Left ventricle myocardium inferior (tissue), 1 donor: ENCODE results near the gene TSKU. TPM values are rescaled to one million over a fixed set of nuclear protein-coding genes. Genes with fewer than 3 reads are reported as not detected.

ENCODE experiments used
- DNase-seq: peaks from one replicate; pipeline ENCODE4 v3.0.0-alpha.2; 2020
- H3K27ac ChIP-seq: fragments of 200-600 bp; replicated peaks from 2 replicates; pipeline ENCODE4 v1.8.0; 2021
- H3K27me3 ChIP-seq: fragments of 200-600 bp; 2 replicates; pipeline ENCODE4 v1.8.0; 2021; ENCODE audit warnings: low read depth
- H3K36me3 ChIP-seq: fragments of 200-600 bp; 2 replicates; pipeline ENCODE4 v1.8.0; 2021
- H3K4me1 ChIP-seq: fragments of 200-600 bp; 2 replicates; pipeline ENCODE4 v1.8.0; 2021
- H3K4me3 ChIP-seq: fragments of 200-600 bp; 2 replicates; pipeline ENCODE4 v1.8.0; 2021; ENCODE audit warnings: mild to moderate bottlenecking, moderate library complexity
- H3K9me3 ChIP-seq: fragments of 200-600 bp; replicated peaks from 2 replicates; pipeline ENCODE4 v1.8.0; 2021
- intact Hi-C: fragments of 100-400 bp; cut with micrococcal nuclease; formaldehyde crosslinking; loops from one replicate; pipeline ENCODE4 v1.11.0; 2022
- total RNA-seq: library from RNA; stranded (reverse); fragmentation: NEBNext Ultra II Directional; extraction: Animal tissue kit (Norgen Biotek cat#: 25700); gene quantifications from one replicate; pipeline ENCODE4 v1.2.1, GENCODE V29; 2021
- TF ChIP-seq, protein P1 (sequence below): fragments of 200-600 bp; IDR thresholded peaks from 2 replicates; pipeline ENCODE4 v1.8.0; 2021; ENCODE audit warnings: antibody characterized with exemption, mild to moderate bottlenecking, borderline replicate concordance
- donor health status: DM: no; HTN: yes; CAD: no; lungs with severe emphysema.

TSKU gene
- total RNA-seq, 1 donor from 2014 or later = 12.1 TPM

DNA sequence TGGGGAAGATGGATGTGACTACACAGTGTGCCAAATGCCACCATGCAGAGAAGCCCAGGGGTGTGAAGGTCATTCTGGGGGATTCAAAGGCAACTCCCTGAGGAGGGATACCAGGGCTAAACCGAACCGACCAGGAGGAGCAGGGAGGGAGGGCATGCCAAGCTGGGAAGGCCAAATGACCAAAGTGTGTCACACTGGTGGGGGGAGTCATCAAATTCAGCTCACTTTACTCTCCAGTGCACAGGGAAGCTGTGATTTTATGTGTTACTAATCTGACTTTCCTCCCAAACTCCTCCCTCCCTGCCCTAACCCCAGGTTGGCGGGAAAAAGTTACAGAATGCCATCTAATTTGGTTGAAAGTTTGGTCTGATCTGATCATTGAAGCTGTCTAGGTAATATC lies 29.7 kb upstream of the TSKU start:
- no peak overlapping the region for H3K4me3 ChIP-seq
- TF ChIP-seq, protein P1, sequence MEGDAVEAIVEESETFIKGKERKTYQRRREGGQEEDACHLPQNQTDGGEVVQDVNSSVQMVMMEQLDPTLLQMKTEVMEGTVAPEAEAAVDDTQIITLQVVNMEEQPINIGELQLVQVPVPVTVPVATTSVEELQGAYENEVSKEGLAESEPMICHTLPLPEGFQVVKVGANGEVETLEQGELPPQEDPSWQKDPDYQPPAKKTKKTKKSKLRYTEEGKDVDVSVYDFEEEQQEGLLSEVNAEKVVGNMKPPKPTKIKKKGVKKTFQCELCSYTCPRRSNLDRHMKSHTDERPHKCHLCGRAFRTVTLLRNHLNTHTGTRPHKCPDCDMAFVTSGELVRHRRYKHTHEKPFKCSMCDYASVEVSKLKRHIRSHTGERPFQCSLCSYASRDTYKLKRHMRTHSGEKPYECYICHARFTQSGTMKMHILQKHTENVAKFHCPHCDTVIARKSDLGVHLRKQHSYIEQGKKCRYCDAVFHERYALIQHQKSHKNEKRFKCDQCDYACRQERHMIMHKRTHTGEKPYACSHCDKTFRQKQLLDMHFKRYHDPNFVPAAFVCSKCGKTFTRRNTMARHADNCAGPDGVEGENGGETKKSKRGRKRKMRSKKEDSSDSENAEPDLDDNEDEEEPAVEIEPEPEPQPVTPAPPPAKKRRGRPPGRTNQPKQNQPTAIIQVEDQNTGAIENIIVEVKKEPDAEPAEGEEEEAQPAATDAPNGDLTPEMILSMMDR = no peak
- DNase-seq = no peak
- intact Hi-C loops = no loop called here
- no peaks in the 10 kb centered on the region for H3K27me3 ChIP-seq
- H3K9me3 ChIP-seq = no peaks in the 10 kb centered on the region
- peaks cover 32% of the 10 kb centered on the region for H3K4me1 ChIP-seq
- no peaks in the 10 kb centered on the region for H3K36me3 ChIP-seq
- peak overlapping the region; percentile 70 for H3K27ac ChIP-seq

DNA sequence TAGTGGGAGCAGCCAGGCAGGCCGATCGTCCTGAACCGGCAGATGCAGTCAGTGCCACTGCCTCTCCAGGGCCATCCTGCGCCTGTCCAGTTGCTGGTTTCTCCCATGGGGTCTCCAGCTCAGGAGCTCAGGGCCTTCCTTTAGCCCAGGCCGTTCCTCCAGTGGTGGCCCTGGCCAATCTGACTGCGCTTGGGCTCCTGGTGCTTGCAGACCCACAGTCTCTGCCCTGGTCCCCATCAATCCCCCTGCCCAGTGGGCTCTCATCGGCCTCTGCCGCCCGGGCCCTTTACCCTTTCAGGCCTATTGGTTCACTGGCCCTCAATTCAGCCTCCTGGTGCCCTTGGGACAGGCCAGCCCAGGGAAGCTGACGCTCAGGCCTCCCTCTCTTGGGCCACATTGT lies 29.2 kb upstream of the TSKU start:
- intact Hi-C loops = no loop called here
- no peak overlapping the region for H3K27ac ChIP-seq
- TF ChIP-seq, protein P1 = no peak
- no peaks in the 10 kb centered on the region for H3K27me3 ChIP-seq
- H3K4me1 ChIP-seq = peaks cover 30% of the 10 kb centered on the region
- no peaks in the 10 kb centered on the region for H3K36me3 ChIP-seq
- H3K9me3 ChIP-seq = no peaks in the 10 kb centered on the region
- no peak for DNase-seq
- no peak overlapping the region for H3K4me3 ChIP-seq

DNA sequence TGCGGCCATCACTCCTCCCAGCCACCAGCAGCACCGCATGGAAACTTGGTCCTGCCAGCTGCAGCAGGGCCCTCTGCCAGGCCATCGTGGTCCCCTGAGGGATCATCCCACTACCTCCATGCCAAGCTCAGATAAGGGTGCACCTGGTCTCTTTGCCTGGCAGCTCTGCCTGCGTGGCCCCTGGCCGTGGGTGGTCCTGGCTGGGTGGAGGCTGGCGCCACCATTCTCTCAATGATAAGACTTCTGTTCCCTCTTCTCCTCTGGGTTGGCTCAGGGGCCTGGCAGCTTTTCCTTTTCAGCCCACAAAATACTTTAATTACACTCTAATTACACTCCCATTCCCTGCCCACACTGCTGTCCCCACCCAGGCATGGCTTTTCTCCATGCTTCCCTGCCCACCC lies 26.8 kb upstream of the TSKU start:
- no peaks in the 10 kb centered on the region for H3K9me3 ChIP-seq
- no peak overlapping the region for H3K27ac ChIP-seq
- no peak overlapping the region for H3K4me3 ChIP-seq
- H3K4me1 ChIP-seq = peaks cover 18% of the 10 kb centered on the region
- DNase-seq = no peak
- TF ChIP-seq, protein P1 = no peak
- no peaks in the 10 kb centered on the region for H3K36me3 ChIP-seq
- H3K27me3 ChIP-seq = no peaks in the 10 kb centered on the region
- intact Hi-C loops = no loop called here

DNA sequence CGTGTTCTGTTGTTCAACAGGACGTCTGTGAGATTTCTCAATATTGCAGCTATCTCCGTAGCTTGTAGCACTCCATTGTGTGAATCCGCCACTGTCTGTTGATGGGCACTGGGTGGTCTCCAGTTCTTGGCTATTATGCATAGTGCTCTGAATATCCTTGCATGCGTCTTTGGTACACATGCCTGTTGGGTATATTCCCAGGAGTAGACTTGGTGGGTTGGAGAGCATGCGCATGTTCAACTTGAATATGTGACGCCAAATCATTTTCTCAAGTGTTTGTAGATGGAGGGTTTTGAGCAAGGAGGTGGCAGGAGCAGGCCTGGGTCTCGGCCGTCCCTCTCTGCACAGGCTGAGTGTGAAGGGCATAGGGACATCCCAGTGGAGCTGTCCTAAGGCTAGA lies 24.8 kb upstream of the TSKU start:
- Histone ChIP-seq H3K36me3 (no peaks in the 10 kb centered on the region), H3K4me1 (peaks cover 9% of the 10 kb centered on the region), H3K27ac (no peak overlapping the region), H3K4me3 (no peak overlapping the region), H3K27me3 (no peaks in the 10 kb centered on the region), H3K9me3 (no peaks in the 10 kb centered on the region)
- TF ChIP-seq, protein P1 = no peak
- intact Hi-C loops = no loop called here
- DNase-seq = no peak

DNA sequence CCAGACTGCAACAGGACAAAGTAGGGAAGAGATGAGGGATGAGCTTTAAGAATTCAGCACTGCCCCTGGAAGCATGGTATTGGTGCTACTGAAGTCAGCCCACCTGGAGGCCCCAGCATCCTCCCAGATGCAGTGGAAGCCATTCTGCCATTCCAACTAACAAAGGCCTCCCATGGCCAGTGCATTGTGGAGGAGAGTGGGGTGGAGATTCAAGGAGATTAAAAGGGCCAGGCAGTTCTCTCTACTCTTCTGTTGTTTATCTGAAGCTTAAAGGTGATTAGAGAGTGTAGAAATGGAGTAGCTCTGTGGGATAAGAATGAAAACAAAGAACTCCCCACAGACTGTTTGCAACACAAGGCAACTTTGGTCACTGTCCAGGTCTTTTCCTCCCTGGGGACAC lies 24.1 kb upstream of the TSKU start:
- H3K4me1 ChIP-seq = peaks cover 14% of the 10 kb centered on the region
- DNase-seq = no peak
- intact Hi-C loops = no loop called here

More for the DNA sequence above, 24.1 kb upstream of the TSKU start:
- no peaks in the 10 kb centered on the region for H3K9me3 ChIP-seq
- H3K27ac ChIP-seq = no peak overlapping the region
- H3K4me3 ChIP-seq = no peak overlapping the region
- H3K36me3 ChIP-seq = no peaks in the 10 kb centered on the region
- TF ChIP-seq, protein P1 = no peak
- H3K27me3 ChIP-seq = no peaks in the 10 kb centered on the region
